OCI-LY3 (cell line): ENCODE data around the gene COX8C.

Experiments used
- EZH2phosphoT487 ChIP-seq: fragments of 200-600 bp; shearing (Covaris generic); IDR thresholded peaks from 2 replicates; pipeline ENCODE4 v1.6.1; 2018; ENCODE audit warnings: antibody characterized with exemption, mixed run types, low read depth
- TF ChIP-seq, protein P1 (sequence below): fragments of 200-600, 300-600 bp; sonication (generic); IDR thresholded peaks from 2 replicates; pipeline ENCODE4 v1.5.1; 2014; ENCODE audit warnings: antibody characterized with exemption, low read length, low read depth

DNA sequence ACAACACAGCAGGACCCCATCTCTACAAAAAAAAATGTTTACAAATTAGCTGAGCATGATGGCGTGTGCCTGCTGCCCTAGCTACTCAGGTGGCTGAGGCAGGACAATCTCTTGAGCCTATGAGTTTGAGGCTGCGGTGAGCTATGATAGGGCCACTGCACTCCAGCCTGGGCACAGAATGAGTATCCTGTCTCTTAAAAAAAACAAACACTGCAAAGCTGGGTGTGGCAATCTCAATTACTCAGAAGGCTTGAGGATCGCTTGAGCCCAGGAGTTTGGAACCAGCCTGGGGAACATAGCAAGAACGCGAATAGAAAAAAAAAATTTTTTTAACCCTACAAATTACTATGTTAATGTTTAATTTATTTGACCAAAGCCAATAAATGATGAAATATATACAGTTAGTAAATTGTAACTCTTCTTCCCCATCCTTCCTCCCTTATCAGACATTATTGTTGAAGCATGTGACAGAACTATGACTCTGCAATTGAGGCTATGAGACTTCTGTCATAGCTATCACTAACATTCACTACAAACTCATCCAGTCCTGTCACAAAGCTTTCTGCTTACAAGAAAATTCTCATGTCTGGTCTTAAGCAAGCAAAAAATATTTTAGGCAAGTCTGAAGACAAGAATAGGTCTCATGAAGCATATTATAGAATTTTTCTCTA, 23.9 kb upstream of the COX8C start:
- TF ChIP-seq, protein P1, sequence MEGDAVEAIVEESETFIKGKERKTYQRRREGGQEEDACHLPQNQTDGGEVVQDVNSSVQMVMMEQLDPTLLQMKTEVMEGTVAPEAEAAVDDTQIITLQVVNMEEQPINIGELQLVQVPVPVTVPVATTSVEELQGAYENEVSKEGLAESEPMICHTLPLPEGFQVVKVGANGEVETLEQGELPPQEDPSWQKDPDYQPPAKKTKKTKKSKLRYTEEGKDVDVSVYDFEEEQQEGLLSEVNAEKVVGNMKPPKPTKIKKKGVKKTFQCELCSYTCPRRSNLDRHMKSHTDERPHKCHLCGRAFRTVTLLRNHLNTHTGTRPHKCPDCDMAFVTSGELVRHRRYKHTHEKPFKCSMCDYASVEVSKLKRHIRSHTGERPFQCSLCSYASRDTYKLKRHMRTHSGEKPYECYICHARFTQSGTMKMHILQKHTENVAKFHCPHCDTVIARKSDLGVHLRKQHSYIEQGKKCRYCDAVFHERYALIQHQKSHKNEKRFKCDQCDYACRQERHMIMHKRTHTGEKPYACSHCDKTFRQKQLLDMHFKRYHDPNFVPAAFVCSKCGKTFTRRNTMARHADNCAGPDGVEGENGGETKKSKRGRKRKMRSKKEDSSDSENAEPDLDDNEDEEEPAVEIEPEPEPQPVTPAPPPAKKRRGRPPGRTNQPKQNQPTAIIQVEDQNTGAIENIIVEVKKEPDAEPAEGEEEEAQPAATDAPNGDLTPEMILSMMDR, result no peak
- no peak for TF ChIP-seq EZH2phosphoT487
